ENCODE measurements around the gene BSND.
"Not testable (repeated sequence)": the region's sequence is repeated elsewhere in the genome, so short reads cannot be mapped to it uniquely, and the experiment has no call there.

The BSND gene

GRCh38 chr1:55010194-55010886 is 11.6 kb downstream of the BSND start:
- Mint-ChIP-seq H3K27ac (no peak overlapping the region), H3K4me3 (no peak overlapping the region), H3K4me1 (no peaks in the 10 kb centered on the region), H3K36me3 (ENCODE audit: low read depth) (no peaks in the 10 kb centered on the region), H3K27me3 (peaks cover 4% of the 10 kb centered on the region), H3K9me3 (no peaks in the 10 kb centered on the region)
- DNase-seq: no peak
- ATAC-seq: no peak

- Mint-ChIP-seq H3K9me3 (no peaks in the 10 kb centered on the region), H3K4me3 (no peak overlapping the region)
- no peak for ATAC-seq
Measured at GRCh38 chr1:55010887-55011217, 12.1 kb downstream of the BSND start.

DNA sequence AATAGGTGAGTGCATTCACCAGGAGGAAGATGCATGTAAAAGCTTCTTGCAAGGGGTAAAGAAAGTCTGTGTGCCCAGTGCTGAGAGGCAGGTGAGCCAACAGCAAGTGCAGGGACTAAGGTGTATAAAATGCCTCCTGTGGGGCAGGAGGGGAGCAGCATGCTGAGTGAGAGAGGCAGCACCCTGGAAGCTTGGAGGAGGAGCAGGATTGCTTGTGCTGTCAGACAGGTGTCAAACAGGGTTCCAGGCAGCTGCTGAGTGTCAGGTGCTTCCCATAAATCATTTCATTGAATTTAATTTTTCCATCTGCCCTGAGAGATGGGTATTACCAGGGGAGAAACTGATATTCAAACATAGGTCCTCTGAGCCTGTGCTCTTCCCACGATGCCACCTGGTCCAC is 13.9 kb downstream of the BSND start:
- Mint-ChIP-seq H3K27me3 (peaks cover 6% of the 10 kb centered on the region), H3K9me3 (no peaks in the 10 kb centered on the region), H3K4me1 (no peaks in the 10 kb centered on the region), H3K27ac (no peak overlapping the region), H3K36me3 (ENCODE audit: low read depth) (no peaks in the 10 kb centered on the region), H3K4me3 (no peak overlapping the region)
- no peak for DNase-seq
- ATAC-seq: no peak

More at GRCh38 chr1:55010887-55011217, 12.1 kb downstream of the BSND start:
- DNase-seq: no peak
- Mint-ChIP-seq H3K4me1 (no peaks in the 10 kb centered on the region), H3K27ac (no peak overlapping the region), H3K27me3 (peaks cover 6% of the 10 kb centered on the region), H3K36me3 (ENCODE audit: low read depth) (no peaks in the 10 kb centered on the region)

GRCh38 chr1:55015123-55015522 is 16.4 kb downstream of the BSND start:
- H3K4me3 Mint-ChIP-seq: no peak overlapping the region
- H3K9me3 Mint-ChIP-seq: no peaks in the 10 kb centered on the region
- peaks cover 10% of the 10 kb centered on the region for H3K27me3 Mint-ChIP-seq
- no peaks in the 10 kb centered on the region for H3K4me1 Mint-ChIP-seq
- no peak overlapping the region for H3K27ac Mint-ChIP-seq
- H3K36me3 Mint-ChIP-seq (ENCODE audit: low read depth): no peaks in the 10 kb centered on the region
- no peak for DNase-seq
- no peak for ATAC-seq

- H3K4me1 Mint-ChIP-seq: no peaks in the 10 kb centered on the region
- no peaks in the 10 kb centered on the region for H3K9me3 Mint-ChIP-seq
- ATAC-seq (no peak), DNase-seq (no peak)
- no peaks in the 10 kb centered on the region for H3K36me3 Mint-ChIP-seq (ENCODE audit: low read depth)
- no peak overlapping the region for H3K4me3 Mint-ChIP-seq
- peaks cover 11% of the 10 kb centered on the region for H3K27me3 Mint-ChIP-seq
- H3K27ac Mint-ChIP-seq: no peak overlapping the region
Measured at GRCh38 chr1:55015731-55016620, 17.2 kb downstream of the BSND start.

DNA sequence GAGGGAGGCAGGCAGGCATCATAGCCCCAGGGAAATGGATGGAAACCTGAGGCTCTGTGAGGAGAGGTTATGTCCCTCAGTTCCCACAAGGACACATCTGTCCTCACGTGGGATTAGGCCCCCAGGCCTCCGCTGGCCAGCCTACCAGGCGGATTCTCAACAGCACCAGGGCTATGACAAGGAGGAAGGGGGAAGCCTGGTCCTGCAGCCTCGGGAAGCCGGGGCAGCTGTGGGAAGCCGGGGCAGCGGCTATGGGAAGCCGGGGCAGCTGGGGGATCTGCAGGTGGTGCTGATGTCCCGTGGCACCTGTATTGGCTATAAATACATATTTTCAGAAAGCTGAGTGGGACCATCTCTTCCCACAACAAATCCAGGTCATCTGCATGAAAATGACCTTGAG is 19.7 kb downstream of the BSND start:
- no peak for DNase-seq
- Mint-ChIP-seq H3K27me3 (peaks cover 11% of the 10 kb centered on the region), H3K36me3 (ENCODE audit: low read depth) (no peaks in the 10 kb centered on the region), H3K4me1 (no peaks in the 10 kb centered on the region), H3K4me3 (no peak overlapping the region), H3K9me3 (no peaks in the 10 kb centered on the region), H3K27ac (no peak overlapping the region)
- no peak for ATAC-seq

- H3K9me3 Mint-ChIP-seq: no peaks in the 10 kb centered on the region
- H3K4me1 Mint-ChIP-seq: no peaks in the 10 kb centered on the region
- DNase-seq: peak; percentile 80
- ATAC-seq: peak; percentile 90
- H3K36me3 Mint-ChIP-seq (ENCODE audit: low read depth): no peaks in the 10 kb centered on the region
- peaks cover 5% of the 10 kb centered on the region for H3K27me3 Mint-ChIP-seq
- H3K27ac Mint-ChIP-seq: no peak overlapping the region
- no peak overlapping the region for H3K4me3 Mint-ChIP-seq
Measured at GRCh38 chr1:55021942-55022546, 23.3 kb downstream of the BSND start.

GRCh38 chr1:55024163-55024562 is 25.4 kb downstream of the BSND start:
- H3K9me3 Mint-ChIP-seq; DNase-seq; H3K36me3 Mint-ChIP-seq (ENCODE audit: low read depth); H3K4me3 Mint-ChIP-seq; H3K27me3 Mint-ChIP-seq; H3K4me1 Mint-ChIP-seq; H3K27ac Mint-ChIP-seq; ATAC-seq: not testable (repeated sequence)

DNA sequence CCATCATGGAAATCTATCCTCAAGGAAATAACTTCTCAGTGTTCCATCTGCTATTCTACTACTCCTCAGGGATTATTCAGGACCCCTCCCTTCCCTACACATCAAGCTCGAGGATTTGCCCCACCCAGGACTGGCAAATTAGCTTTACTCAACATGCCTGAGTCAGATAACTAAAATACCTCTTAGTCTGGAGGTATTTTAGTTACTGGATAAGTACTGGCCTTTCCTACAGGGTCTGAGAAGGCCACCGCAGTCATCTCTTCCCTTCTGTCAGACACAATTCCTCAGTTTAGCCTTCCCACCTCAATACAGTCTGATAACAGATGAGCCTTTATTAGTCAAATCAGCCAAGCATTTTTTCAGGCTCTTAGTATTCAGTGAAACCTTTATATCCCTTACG is 27.9 kb downstream of the BSND start:
- H3K27me3 Mint-ChIP-seq; H3K4me3 Mint-ChIP-seq; DNase-seq; H3K27ac Mint-ChIP-seq; H3K36me3 Mint-ChIP-seq (ENCODE audit: low read depth); ATAC-seq; H3K9me3 Mint-ChIP-seq; H3K4me1 Mint-ChIP-seq: not testable (repeated sequence)

DNA sequence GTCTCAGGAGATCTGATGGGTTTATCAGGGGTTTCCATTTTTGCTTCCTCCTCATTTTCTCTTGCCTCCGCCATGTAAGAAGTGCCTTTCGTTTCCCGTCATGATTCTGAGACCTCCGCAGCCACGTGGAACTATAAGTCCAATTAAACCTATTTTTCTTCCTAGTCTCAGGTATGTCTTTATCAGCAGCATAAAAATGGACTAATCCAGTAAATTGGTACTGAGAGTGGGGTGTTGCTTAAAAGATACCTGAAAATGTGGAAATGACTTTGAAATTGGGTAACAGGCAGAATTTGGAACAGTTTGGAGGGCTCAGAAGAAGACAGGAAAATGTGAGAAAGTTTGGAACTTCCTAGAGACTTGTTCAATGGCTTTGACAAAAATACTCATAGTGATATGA is 32.4 kb downstream of the BSND start:
- peaks cover 18% of the 10 kb centered on the region for H3K27me3 Mint-ChIP-seq
- H3K27ac Mint-ChIP-seq; H3K4me1 Mint-ChIP-seq; H3K36me3 Mint-ChIP-seq (ENCODE audit: low read depth); DNase-seq; H3K4me3 Mint-ChIP-seq; H3K9me3 Mint-ChIP-seq; ATAC-seq: not testable (repeated sequence)

DNA sequence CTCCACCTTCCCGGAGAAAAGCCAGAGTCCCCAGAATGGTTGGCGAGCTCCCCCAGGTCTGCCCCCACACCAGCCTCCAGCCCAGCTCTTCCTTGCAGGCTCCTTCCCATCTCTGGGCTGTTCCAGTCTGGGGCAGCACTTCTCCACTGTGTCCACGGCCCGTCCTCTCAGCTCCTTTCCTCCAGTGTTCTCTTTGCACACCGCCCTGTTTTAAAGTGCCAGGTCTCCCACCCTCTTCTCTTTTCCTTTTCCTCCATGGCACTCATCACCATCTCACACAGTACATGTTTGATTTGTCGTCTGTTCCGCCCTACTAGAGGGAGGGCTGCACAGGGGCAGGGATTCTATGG is 34.5 kb downstream of the BSND start:
- Mint-ChIP-seq H3K36me3 (ENCODE audit: low read depth) (no peaks in the 10 kb centered on the region), H3K4me1 (no peaks in the 10 kb centered on the region), H3K27me3 (peaks cover 34% of the 10 kb centered on the region), H3K27ac (no peak overlapping the region), H3K4me3 (no peak overlapping the region), H3K9me3 (no peaks in the 10 kb centered on the region)
- DNase-seq (no peak), ATAC-seq (peak; percentile 28)

GRCh38 chr1:55034476-55035133 is 35.9 kb downstream of the BSND start:
- H3K27ac Mint-ChIP-seq: no peak overlapping the region
- peaks cover 48% of the 10 kb centered on the region for H3K27me3 Mint-ChIP-seq
- H3K4me1 Mint-ChIP-seq: no peaks in the 10 kb centered on the region
- ATAC-seq (no peak), DNase-seq (no peak)
- no peak overlapping the region for H3K4me3 Mint-ChIP-seq
- H3K36me3 Mint-ChIP-seq (ENCODE audit: low read depth): no peaks in the 10 kb centered on the region
- no peaks in the 10 kb centered on the region for H3K9me3 Mint-ChIP-seq

DNA sequence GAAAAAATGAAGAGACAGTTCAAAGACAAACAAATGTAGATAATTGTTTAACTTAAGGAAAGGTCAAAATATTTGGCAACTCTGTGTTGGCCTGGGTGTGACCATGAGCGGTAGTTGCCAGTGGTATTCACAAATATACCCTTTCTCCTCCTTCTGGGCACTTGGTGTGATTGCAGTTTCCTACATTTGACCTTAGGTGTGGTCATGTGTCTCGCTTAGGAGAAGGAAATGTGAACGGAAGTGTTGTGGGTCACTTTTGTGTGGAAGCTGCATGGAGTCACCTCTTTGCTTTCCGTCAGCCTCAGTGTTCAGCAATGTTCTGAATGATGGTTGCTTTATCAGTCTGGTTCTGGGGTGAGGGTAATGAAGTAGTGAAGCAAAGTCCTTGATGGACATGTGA is 37.2 kb downstream of the BSND start:
- ATAC-seq: no peak
- no peak overlapping the region for H3K4me3 Mint-ChIP-seq

DNA sequence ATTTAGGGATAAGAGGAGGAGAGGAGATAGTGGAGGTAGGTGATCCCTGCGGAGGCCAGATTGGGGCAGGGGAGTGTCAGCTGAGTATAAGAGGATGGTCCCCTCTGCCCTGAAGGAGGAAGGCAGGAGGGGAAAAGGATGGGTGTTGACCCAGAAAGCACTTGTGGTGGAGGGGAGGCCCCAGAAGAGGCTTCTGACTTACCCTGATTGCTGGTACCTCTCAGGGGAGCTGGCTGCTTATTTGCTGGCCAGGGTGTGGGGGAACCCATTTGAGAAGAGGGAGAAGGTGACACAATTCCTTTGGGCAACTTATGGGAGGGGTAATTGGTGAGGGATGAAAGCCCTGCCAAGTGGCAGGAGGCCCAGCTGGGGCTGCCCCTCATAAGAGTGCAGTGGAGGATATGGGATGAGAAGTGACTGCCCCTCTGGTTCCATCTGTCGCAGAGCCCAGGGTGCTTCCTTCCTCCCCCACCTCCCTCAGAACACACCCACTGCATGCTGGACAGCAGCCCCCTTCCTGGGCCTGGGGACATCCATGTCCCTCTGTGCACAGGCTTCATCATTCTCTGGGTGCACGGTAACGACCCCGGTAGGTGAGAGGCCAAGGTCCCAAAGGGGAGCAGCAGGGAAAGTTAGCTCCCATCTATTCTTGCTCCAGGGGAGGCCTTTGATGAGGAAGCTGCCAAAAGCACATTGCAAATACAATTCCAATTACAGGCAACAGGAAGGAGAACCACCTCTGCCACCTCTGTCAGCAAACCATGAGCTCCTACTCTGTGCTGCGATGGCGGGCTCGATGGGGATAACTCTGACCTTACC is 39.2 kb downstream of the BSND start:
- H3K36me3 Mint-ChIP-seq (ENCODE audit: low read depth): no peaks in the 10 kb centered on the region
- H3K4me3 Mint-ChIP-seq: no peak overlapping the region
- no peak overlapping the region for H3K27ac Mint-ChIP-seq
- DNase-seq (no peak), ATAC-seq (no peak)
- no peaks in the 10 kb centered on the region for H3K9me3 Mint-ChIP-seq
- peaks cover 8% of the 10 kb centered on the region for H3K4me1 Mint-ChIP-seq
- peaks cover 66% of the 10 kb centered on the region for H3K27me3 Mint-ChIP-seq

More for the DNA sequence above, 37.2 kb downstream of the BSND start:
- DNase-seq: no peak
- no peaks in the 10 kb centered on the region for H3K9me3 Mint-ChIP-seq
- no peaks in the 10 kb centered on the region for H3K36me3 Mint-ChIP-seq (ENCODE audit: low read depth)
- peaks cover 1% of the 10 kb centered on the region for H3K4me1 Mint-ChIP-seq
- H3K27ac Mint-ChIP-seq: no peak overlapping the region
- H3K27me3 Mint-ChIP-seq: peaks cover 55% of the 10 kb centered on the region
